Islet precursor cell (in vitro differentiated cells): ENCODE measurements around the gene KCNIP4.

Source experiments
- DNase-seq: peaks from one replicate; pipeline ENCODE4 v3.0.0-alpha.2; 2018

Gene KCNIP4

GRCh38 chr4:20901851-20902250, 1046.7 kb downstream of the KCNIP4 start:
- DNase-seq = no peak

- DNase-seq = no peak
Measured at GRCh38 chr4:20899591-20899990, 1049.0 kb downstream of the KCNIP4 start.

- DNase-seq = no peak
Measured at GRCh38 chr4:20895988-20896387, 1052.6 kb downstream of the KCNIP4 start.

- no peak for DNase-seq
Measured at GRCh38 chr4:20895208-20895607, 1053.4 kb downstream of the KCNIP4 start.

GRCh38 chr4:20890761-20891160, 1057.8 kb downstream of the KCNIP4 start:
- no peak for DNase-seq

GRCh38 chr4:20889901-20890300, 1058.7 kb downstream of the KCNIP4 start:
- no peak for DNase-seq

- DNase-seq = no peak
Measured at GRCh38 chr4:20883677-20884076, 1064.9 kb downstream of the KCNIP4 start.

- no peak for DNase-seq
Measured at GRCh38 chr4:20883231-20883630, 1065.3 kb downstream of the KCNIP4 start.

GRCh38 chr4:20882500-20882899, 1066.1 kb downstream of the KCNIP4 start:
- DNase-seq = no peak

- DNase-seq = no peak
Measured at GRCh38 chr4:20881658-20882057, 1066.9 kb downstream of the KCNIP4 start.

- no peak for DNase-seq
Measured at GRCh38 chr4:20878806-20879205, 1069.8 kb downstream of the KCNIP4 start.

GRCh38 chr4:20870436-20870835, 1078.1 kb downstream of the KCNIP4 start:
- DNase-seq = no peak

GRCh38 chr4:20868108-20868507, 1080.5 kb downstream of the KCNIP4 start:
- no peak for DNase-seq

- peak; percentile 58 for DNase-seq
Measured at GRCh38 chr4:20860878-20861277, 1087.7 kb downstream of the KCNIP4 start.

GRCh38 chr4:20859097-20859781, 1089.3 kb downstream of the KCNIP4 start:
- peak; percentile 67 for DNase-seq

- DNase-seq = no peak
Measured at GRCh38 chr4:20857081-20857480, 1091.5 kb downstream of the KCNIP4 start.

- no peak for DNase-seq
Measured at GRCh38 chr4:20847124-20847747, 1101.3 kb downstream of the KCNIP4 start.

- peak; percentile 66 for DNase-seq
Measured at GRCh38 chr4:20844311-20844710, 1104.3 kb downstream of the KCNIP4 start.

GRCh38 chr4:20840648-20841190, 1107.9 kb downstream of the KCNIP4 start:
- DNase-seq = no peak

- no peak for DNase-seq
Measured at GRCh38 chr4:20839957-20840356, 1108.6 kb downstream of the KCNIP4 start.

- DNase-seq = no peak
Measured at GRCh38 chr4:20838476-20838875, 1110.1 kb downstream of the KCNIP4 start.

- DNase-seq = no peak
Measured at GRCh38 chr4:20832826-20833225, 1115.7 kb downstream of the KCNIP4 start.

- DNase-seq = no peak
Measured at GRCh38 chr4:20831746-20832145, 1116.8 kb downstream of the KCNIP4 start.

- no peak for DNase-seq
Measured at GRCh38 chr4:20829617-20830357, 1118.8 kb downstream of the KCNIP4 start.
